Thoracic aorta (tissue), 2 donors: ENCODE data around the gene GPR150. TPM values are rescaled to one million over a fixed set of nuclear protein-coding genes. Genes with fewer than 3 reads are reported as not detected.
"Not testable (repeated sequence)": the region's sequence is repeated elsewhere in the genome, so short reads cannot be mapped to it uniquely, and the experiment has no call there.

Experiments
- ATAC-seq: fragments of 150-250 bp; one replicate; pipeline ENCODE4 v1.8.0; 2017; ENCODE audit warnings: low read depth; ENCODE audit not compliant: insufficient number of reproducible peaks, low FRiP score
- DNase-seq: peaks from one replicate; pipeline ENCODE4 v3.0.0-alpha.2; 2020; ENCODE audit warnings: low spot score
- H3K27ac ChIP-seq, 2 donors: fragments of 200-600 bp; sonication (generic); 1 replicate in 1 of 2; 2 replicates in 1 of 2; pipeline ENCODE4 v1.5.1; 2016; ENCODE audit warnings: mild to moderate bottlenecking in 2 of 2, moderate library complexity in 2 of 2
- H3K27me3 ChIP-seq: fragments of 200-600 bp; sonication (generic); replicated peaks from 2 replicates; pipeline ENCODE4 v1.6.0; 2016; ENCODE audit warnings: mild to moderate bottlenecking; ENCODE audit not compliant: insufficient read depth
- H3K36me3 ChIP-seq: fragments of 200-600 bp; sonication (generic); one replicate; pipeline ENCODE4 v1.5.1; 2016
- H3K4me1 ChIP-seq, 2 donors: fragments of 200-600 bp; sonication (generic); 1 replicate in 1 of 2; 2 replicates in 1 of 2; pipeline versions ENCODE4 v1.5.1 to v1.6.0; 2016; ENCODE audit warnings: low read depth in 2 of 2, mild to moderate bottlenecking in 1 of 2; ENCODE audit not compliant: control insufficient read depth in 1 of 2
- H3K4me3 ChIP-seq: fragments of 200-600 bp; sonication (generic); 2 replicates; pipeline ENCODE4 v1.5.1; 2016; ENCODE audit warnings: mild to moderate bottlenecking
- H3K9me3 ChIP-seq: fragments of 200-600 bp; sonication (generic); 2 replicates; pipeline ENCODE4 v1.5.1; 2016
- total RNA-seq, 2 donors: library from RNA; depleted of rRNA; stranded (reverse); fragments of >200 nt; gene quantifications; one replicate each; pipeline versions ENCODE4 v1.1.0 to v1.2.3, GENCODE V29; 2016
- TF ChIP-seq, protein P1 (sequence below): fragments of 200-600 bp; sonication (generic); IDR thresholded peaks from one replicate; pipeline ENCODE4 v1.5.1; 2019; ENCODE audit warnings: antibody characterized with exemption

GPR150 gene
- total RNA-seq, 2 donors from 2014 or later, result 1.1 TPM; not detected in 1

- H3K9me3 ChIP-seq, result no peaks in the 10 kb centered on the region
- DNase-seq (no peak), ATAC-seq (no peak)
- TF ChIP-seq, protein P1, sequence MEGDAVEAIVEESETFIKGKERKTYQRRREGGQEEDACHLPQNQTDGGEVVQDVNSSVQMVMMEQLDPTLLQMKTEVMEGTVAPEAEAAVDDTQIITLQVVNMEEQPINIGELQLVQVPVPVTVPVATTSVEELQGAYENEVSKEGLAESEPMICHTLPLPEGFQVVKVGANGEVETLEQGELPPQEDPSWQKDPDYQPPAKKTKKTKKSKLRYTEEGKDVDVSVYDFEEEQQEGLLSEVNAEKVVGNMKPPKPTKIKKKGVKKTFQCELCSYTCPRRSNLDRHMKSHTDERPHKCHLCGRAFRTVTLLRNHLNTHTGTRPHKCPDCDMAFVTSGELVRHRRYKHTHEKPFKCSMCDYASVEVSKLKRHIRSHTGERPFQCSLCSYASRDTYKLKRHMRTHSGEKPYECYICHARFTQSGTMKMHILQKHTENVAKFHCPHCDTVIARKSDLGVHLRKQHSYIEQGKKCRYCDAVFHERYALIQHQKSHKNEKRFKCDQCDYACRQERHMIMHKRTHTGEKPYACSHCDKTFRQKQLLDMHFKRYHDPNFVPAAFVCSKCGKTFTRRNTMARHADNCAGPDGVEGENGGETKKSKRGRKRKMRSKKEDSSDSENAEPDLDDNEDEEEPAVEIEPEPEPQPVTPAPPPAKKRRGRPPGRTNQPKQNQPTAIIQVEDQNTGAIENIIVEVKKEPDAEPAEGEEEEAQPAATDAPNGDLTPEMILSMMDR, result peak; percentile 48
- H3K27me3 ChIP-seq, result no peaks in the 10 kb centered on the region
- no peaks in the 10 kb centered on the region for H3K36me3 ChIP-seq
- peak overlapping the region; percentile 49 to 93 for H3K27ac ChIP-seq
- H3K4me3 ChIP-seq, result no peak overlapping the region
- H3K4me1 ChIP-seq, result peaks cover 0 to 28% of the 10 kb centered on the region in 2 donors
Measured at GRCh38 chr5:95644351-95645042, 24.6 kb downstream of the GPR150 start.

GRCh38 chr5:95646226-95646568, 26.3 kb downstream of the GPR150 start:
- not testable (repeated sequence) for H3K9me3 ChIP-seq, H3K27me3 ChIP-seq, ATAC-seq, H3K36me3 ChIP-seq, DNase-seq
- peak overlapping the region; percentile 91 to 93 for H3K27ac ChIP-seq
- peaks cover 0 to 28% of the 10 kb centered on the region in 2 donors for H3K4me1 ChIP-seq
- peak overlapping the region; percentile 85 for H3K4me3 ChIP-seq

DNA sequence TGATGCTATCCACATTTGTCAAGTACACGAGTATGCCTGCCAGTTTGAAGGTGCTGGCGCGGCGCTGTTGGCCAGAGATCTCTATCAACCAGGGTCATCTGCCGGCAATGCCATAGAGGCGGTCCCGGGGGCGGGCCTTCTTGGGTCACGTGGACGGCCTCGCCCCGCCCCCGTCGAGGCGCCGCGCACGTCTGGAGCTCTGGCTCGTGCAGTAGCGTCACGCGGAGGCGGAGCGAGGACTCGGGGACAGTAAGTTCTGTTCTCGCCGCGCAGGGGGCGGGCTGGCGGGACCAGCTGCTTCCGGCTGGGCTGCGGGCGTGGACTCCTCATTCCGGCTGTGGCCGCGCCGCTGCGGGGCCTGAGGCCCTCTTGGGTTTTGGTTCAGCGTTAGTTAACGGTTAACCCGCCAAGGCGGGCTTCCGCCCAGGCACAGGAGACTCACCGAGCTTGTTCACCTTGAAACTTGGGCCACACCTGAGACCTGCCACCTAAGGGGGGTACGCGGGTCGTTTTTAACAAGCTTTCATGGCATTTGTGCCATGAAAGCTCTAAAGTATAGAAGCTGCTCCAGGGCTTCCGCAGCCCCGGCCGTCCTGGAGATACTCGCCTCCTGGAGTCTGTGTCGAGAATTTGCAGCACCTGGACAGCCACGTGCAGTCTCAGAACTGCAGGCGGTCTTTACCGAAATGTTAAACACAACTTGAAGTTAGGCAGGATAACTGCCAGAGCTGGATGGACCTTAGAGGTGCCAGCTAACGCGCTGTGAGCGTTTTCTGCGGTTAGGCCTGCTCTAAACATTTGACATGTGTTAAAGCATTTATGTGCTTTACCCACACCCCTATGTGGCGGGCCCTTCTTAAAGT, 26.9 kb downstream of the GPR150 start, which contains the start of gene RFESD:
RFESD (plus strand) TSS at position 209 of the 863 bp plus-strand sequence. CDS start 5,495 bp downstream, outside the sequence.
- peaks cover 0 to 23% of the 10 kb centered on the region in 2 donors for H3K4me1 ChIP-seq
- H3K9me3 ChIP-seq, result no peaks in the 10 kb centered on the region
- TF ChIP-seq, protein P1, result peak; percentile 17
- peak within 1 kb of the TSS; percentile 85 for H3K4me3 ChIP-seq
- H3K27me3 ChIP-seq, result no peaks in the 10 kb centered on the region
- peak within 1 kb of the TSS; percentile 91 to 93 for H3K27ac ChIP-seq
- ATAC-seq, result peak; percentile 93
- no peaks in the 10 kb centered on the region for H3K36me3 ChIP-seq
- DNase-seq, result peak; percentile 95

DNA sequence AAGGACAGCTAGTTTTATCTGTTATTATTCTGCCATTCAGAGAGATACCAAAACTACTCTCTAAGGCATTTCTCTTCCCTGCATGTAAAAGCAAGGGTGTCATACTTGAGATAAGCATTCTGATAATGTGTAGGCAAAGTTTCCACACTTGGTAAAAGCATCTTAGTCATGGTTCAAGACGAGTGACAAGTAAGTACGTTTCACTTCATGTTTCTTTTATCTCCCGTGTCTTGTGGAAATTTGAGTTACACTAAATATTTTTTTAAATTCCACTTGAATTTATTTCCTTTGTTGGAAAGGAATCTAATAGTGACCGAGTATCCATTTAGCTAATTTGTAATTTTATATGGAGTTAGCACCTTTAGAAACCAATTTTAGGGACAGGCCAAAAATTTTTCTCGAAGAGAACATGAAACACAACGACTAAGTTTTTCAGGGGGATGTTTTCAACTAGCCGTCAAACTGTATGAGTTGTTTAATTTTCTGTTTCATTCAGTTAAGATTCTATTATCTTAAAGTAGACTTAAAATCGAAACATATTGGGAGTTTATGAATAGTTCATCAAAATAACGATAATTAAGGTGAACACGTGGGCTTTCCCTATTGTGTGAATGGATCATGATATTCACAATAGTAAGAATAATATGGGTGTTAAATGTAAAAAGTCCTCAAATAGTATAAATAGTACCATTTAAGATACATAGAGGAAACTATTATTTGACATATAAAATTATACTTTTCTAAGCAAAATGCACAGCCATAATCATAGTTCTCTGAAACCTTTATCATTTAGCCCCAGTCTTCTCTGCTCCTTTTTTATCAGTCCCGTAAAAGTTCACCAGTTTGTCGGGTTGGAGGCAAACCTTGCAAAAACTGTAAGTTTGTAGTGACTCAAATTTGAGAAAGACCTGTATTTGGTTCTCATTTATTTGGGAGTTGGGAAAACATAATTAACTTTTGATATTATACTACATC, 28.3 kb downstream of the GPR150 start:
- no peak overlapping the region for H3K27ac ChIP-seq
- H3K9me3 ChIP-seq, result no peaks in the 10 kb centered on the region
- ATAC-seq (no peak), DNase-seq (no peak)
- H3K36me3 ChIP-seq, result no peaks in the 10 kb centered on the region
- no peaks in the 10 kb centered on the region for H3K27me3 ChIP-seq
- H3K4me3 ChIP-seq, result peak overlapping the region; percentile 85
- H3K4me1 ChIP-seq, result peaks cover 0 to 16% of the 10 kb centered on the region in 2 donors
- TF ChIP-seq, protein P1, result no peak

DNA sequence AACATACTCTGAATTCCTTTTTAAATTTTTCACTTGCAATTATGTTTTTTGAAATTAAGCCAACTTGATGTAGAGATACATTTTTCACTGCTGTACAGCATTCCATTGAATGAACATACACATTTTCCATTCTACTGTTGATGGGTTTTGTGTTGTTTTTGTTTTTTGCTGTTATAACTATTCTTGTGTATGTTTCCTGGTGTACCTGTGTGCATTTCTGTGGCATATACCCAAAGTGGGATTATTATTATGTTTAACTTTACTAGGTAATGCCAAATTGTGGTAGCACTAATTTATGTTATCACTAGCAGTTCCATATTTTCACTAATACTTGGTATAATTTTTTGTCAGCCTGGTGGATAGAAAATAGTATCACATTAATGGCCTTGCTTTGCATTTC, 29.4 kb downstream of the GPR150 start:
- H3K4me1 ChIP-seq, result peaks cover 0 to 13% of the 10 kb centered on the region in 2 donors
- TF ChIP-seq, protein P1, result no peak
- H3K36me3 ChIP-seq, result no peaks in the 10 kb centered on the region
- H3K27me3 ChIP-seq, result no peaks in the 10 kb centered on the region
- no peak for ATAC-seq
- H3K9me3 ChIP-seq, result no peaks in the 10 kb centered on the region
- H3K27ac ChIP-seq, result no peak overlapping the region
- H3K4me3 ChIP-seq, result no peak overlapping the region
- DNase-seq, result no peak
